Tibial artery (tissue), 4 donors: ENCODE measurements around the gene VWA7.

ENCODE experiments used
- DNase-seq, 2 donors: peaks; one replicate each; pipeline ENCODE4 v3.0.0-alpha.2; 2019
- H3K27ac ChIP-seq, 2 donors: fragments of 200-600 bp; sonication (generic) in 1 of 2; 1 replicate in 1 of 2; 2 replicates in 1 of 2; pipeline ENCODE4 v1.5.1; 2018 to 2019; ENCODE audit warnings: mild to moderate bottlenecking in 1 of 2
- H3K27me3 ChIP-seq, 2 donors: fragments of 200-600 bp; sonication (generic) in 1 of 2; one replicate each; pipeline versions ENCODE4 v1.5.1 to v1.6.0; 2016 to 2019
- H3K36me3 ChIP-seq, 3 donors: fragments of 200-600 bp; sonication (generic) in 2 of 3; one replicate each; pipeline ENCODE4 v1.5.1; 2016 to 2019; ENCODE audit warnings: mild to moderate bottlenecking in 2 of 3
- H3K4me1 ChIP-seq, 4 donors: fragments of 200-600 bp; sonication (generic) in 2 of 4; 1 replicate in 3 of 4; 2 replicates in 1 of 4; pipeline ENCODE4 v1.5.1; 2016 to 2019
- H3K4me3 ChIP-seq, 2 donors: fragments of 200-600 bp; sonication (generic) in 1 of 2; 1 replicate in 1 of 2; 2 replicates in 1 of 2; pipeline ENCODE4 v1.5.1; 2018 to 2019; ENCODE audit warnings: mild to moderate bottlenecking in 2 of 2
- H3K9me3 ChIP-seq, 3 donors: fragments of 200-600 bp; sonication (generic) in 1 of 3; one replicate each; pipeline ENCODE4 v1.5.1; 2016 to 2019
- CTCF ChIP-seq, 2 experiments: fragments of 200-600 bp in 1 of 2; fragments of 450-650 bp in 1 of 2; IDR thresholded peaks; one replicate each; pipeline ENCODE4 v1.5.1; 2017 to 2019; ENCODE audit warnings: antibody characterized with exemption in 2 of 2, mild to moderate bottlenecking in 1 of 2, moderate library complexity in 1 of 2
- intact Hi-C: fragments of 100-400 bp; cut with DNase I; formaldehyde crosslinking; loops from one replicate; pipeline ENCODE4 v1.15.0; 2023; ENCODE audit warnings: low total_unique reads

VWA7 gene

GRCh38 chr6:31742894-31743293, 34.2 kb downstream of the VWA7 start:
- Histone ChIP-seq H3K4me3 (no peak overlapping the region), H3K27ac (no peak overlapping the region), H3K9me3 (no peaks in the 10 kb centered on the region), H3K27me3 (no peaks in the 10 kb centered on the region), H3K4me1 (peaks cover 0 to 21% (median 9%) of the 10 kb centered on the region in 4 donors), H3K36me3 (no peaks in the 10 kb centered on the region)
- intact Hi-C loops, result loop anchor here (5.0 kb wide), 1 partner anchor 49 kb away; no protein-coding TSS in a partner anchor
- DNase-seq, result no peak
- no peak for TF ChIP-seq CTCF (IDR thresholded peaks at IDR 0.05)

DNA sequence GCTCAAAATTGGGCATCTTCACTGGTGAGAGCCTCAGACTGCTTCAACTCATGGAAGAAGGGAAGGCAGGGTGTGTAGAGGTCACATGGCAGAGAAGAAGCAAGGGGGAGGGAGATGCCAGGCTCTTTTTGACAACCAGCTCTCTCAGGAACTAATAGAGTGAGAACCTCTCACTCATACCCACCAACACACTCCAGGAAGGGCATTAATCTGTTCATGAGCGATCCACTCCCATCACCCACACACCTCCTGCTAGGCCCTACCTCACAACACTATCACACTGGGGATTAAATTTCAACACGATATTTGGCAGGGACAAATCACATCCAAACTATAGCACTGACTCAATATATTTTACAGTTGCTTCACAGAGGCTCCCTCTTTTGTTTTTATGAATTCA, 35.3 kb downstream of the VWA7 start:
- no peak for DNase-seq
- Histone ChIP-seq H3K4me1 (peaks cover 0 to 31% (median 12%) of the 10 kb centered on the region in 4 donors), H3K27ac (no peak overlapping the region), H3K36me3 (no peaks in the 10 kb centered on the region), H3K9me3 (no peaks in the 10 kb centered on the region), H3K4me3 (no peak overlapping the region), H3K27me3 (no peaks in the 10 kb centered on the region)
- no peak for TF ChIP-seq CTCF (IDR thresholded peaks at IDR 0.05)
- intact Hi-C loops, result loop anchor here (5.0 kb wide), 1 partner anchor 50 kb away; no protein-coding TSS in a partner anchor

DNA sequence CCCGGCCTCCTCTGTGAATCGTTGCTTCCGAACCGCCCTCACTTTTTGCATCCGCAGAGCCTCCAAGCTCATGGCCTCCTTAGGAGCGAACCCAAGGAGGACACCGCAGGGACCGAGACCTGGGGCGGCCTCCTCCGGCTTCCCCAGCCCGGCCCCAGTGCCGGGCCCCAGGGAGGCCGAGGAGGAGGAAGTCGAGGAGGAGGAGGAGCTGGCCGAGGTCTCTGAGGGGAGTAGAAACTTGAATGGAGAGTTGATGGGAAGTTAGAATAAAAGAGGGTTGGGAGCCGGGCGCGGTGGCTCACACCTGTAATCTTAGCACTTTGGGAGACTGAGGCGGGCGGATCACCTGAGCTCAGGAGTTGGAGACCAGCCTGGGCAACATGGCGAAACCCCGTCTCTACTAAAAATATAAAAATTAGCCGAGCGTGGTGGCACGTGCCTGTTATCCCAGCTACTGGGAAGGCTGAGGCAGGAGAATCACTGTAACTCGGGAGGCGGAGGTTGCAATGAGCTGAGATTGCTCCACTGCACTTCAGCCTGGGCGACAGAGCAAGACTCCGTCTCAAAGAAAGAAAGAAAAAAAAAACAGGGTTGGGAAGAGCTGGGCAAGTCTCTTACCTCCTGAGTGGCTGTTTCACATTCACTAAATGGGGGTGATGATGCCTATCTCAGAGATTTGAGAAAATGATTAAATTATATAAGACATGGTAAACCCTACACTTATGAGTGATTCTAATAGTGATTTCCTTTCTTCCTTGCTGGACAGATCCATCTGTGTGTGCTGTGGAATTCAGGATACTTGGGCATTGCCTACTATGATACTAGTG, 36.5 kb downstream of the VWA7 start:
- no peaks in the 10 kb centered on the region for H3K9me3 ChIP-seq
- no peaks in the 10 kb centered on the region for H3K36me3 ChIP-seq
- peaks cover 0 to 33% (median 14%) of the 10 kb centered on the region in 4 donors for H3K4me1 ChIP-seq
- intact Hi-C loops, result loop anchor here (5.0 kb wide), 1 partner anchor 52 kb away; no protein-coding TSS in a partner anchor
- H3K27ac ChIP-seq, result peak overlapping the region; percentile 34 to 58
- no peaks in the 10 kb centered on the region for H3K27me3 ChIP-seq
- no peak for TF ChIP-seq CTCF (IDR thresholded peaks at IDR 0.05)
- DNase-seq, result no peak
- H3K4me3 ChIP-seq, result peak overlapping the region; percentile 57 to 69

DNA sequence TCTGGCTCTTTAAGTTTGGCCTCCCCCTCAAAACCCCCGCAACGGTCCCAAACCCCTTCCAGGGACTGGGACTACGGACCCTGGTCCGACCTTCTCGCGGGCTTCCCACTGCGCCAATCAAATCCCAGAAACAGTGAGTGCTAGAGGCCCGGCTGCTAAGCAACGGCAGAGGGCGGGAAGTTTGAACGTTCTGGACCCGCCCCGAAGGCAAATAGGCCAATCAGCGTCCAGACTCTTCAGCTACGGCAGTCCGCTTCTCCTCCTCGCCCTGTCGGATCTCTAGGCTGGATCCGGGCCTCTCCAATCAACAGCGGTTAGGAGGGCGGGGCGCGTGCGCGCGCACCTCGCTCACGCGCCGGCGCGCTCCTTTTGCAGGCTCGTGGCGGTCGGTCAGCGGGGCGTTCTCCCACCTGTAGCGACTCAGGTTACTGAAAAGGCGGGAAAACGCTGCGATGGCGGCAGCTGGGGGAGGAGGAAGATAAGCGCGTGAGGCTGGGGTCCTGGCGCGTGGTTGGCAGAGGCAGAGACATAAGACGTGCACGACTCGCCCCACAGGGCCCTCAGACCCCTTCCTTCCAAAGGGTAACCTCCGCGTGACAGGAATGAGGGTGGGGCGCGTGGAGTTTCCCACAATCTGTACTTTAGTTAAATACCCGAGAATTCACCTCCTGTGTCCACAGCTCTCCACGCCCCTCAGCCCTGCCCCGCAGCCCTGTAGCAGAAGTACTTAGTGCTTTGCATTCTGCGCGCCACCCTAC, 37.3 kb downstream of the VWA7 start, which contains the start of gene MSH5:
Gene MSH5 (plus strand): TSS at position 367 of the 758 bp plus-strand sequence. CDS start 462 bp downstream, outside the sequence.
- intact Hi-C loops, result loop anchor here (5.0 kb wide), 2 partner anchors 38 to 52 kb away; partner anchors contain the start of gene ABHD16A
- H3K27me3 ChIP-seq, result no peaks in the 10 kb centered on the region
- DNase-seq, result peak; percentile 98 to 99
- peaks cover 0 to 33% (median 14%) of the 10 kb centered on the region in 4 donors for H3K4me1 ChIP-seq
- H3K9me3 ChIP-seq, result no peaks in the 10 kb centered on the region
- peak within 1 kb of the TSS; percentile 57 to 69 for H3K4me3 ChIP-seq
- H3K36me3 ChIP-seq, result no peaks in the 10 kb centered on the region
- no peak for TF ChIP-seq CTCF (IDR thresholded peaks at IDR 0.05)
- peak within 1 kb of the TSS; percentile 34 to 58 for H3K27ac ChIP-seq
